GM20000 (cell line): ENCODE data around the gene ZNF665.
"Not testable (repeated sequence)": the region's sequence is repeated elsewhere in the genome, so short reads cannot be mapped to it uniquely, and the experiment has no call there.

Experiments used
- DNase-seq: peaks from one replicate; pipeline ENCODE4 v3.0.0; 2012; ENCODE audit warnings: low spot score
- TF ChIP-seq, protein P1 (sequence below): IDR thresholded peaks from 2 replicates; pipeline ENCODE4 v1.5.1; 2012; ENCODE audit warnings: mild to moderate bottlenecking, control low read depth; ENCODE audit errors: extremely low read depth, missing control alignments

The ZNF665 gene

DNA sequence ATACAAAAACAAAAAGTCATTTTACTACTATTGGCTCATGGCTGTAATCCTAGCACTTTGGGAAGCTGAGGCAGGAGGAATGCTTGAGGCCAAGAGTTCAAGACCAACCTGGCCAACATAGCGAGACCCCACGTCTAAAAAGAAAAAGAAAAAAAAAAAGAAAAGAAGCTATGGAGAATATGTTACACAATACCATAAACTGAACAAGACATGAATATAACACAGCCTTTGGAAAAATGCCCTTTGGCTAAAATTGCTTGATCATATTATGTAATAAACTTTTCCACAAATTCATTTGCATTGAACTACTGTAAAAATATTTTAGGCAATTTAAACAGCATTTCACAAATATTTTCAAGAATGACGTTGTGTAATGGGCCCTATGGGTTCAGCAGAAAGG, 56.7 kb downstream of the ZNF665 start:
- TF ChIP-seq, protein P1, sequence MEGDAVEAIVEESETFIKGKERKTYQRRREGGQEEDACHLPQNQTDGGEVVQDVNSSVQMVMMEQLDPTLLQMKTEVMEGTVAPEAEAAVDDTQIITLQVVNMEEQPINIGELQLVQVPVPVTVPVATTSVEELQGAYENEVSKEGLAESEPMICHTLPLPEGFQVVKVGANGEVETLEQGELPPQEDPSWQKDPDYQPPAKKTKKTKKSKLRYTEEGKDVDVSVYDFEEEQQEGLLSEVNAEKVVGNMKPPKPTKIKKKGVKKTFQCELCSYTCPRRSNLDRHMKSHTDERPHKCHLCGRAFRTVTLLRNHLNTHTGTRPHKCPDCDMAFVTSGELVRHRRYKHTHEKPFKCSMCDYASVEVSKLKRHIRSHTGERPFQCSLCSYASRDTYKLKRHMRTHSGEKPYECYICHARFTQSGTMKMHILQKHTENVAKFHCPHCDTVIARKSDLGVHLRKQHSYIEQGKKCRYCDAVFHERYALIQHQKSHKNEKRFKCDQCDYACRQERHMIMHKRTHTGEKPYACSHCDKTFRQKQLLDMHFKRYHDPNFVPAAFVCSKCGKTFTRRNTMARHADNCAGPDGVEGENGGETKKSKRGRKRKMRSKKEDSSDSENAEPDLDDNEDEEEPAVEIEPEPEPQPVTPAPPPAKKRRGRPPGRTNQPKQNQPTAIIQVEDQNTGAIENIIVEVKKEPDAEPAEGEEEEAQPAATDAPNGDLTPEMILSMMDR = no peak
- DNase-seq = no peak

DNA sequence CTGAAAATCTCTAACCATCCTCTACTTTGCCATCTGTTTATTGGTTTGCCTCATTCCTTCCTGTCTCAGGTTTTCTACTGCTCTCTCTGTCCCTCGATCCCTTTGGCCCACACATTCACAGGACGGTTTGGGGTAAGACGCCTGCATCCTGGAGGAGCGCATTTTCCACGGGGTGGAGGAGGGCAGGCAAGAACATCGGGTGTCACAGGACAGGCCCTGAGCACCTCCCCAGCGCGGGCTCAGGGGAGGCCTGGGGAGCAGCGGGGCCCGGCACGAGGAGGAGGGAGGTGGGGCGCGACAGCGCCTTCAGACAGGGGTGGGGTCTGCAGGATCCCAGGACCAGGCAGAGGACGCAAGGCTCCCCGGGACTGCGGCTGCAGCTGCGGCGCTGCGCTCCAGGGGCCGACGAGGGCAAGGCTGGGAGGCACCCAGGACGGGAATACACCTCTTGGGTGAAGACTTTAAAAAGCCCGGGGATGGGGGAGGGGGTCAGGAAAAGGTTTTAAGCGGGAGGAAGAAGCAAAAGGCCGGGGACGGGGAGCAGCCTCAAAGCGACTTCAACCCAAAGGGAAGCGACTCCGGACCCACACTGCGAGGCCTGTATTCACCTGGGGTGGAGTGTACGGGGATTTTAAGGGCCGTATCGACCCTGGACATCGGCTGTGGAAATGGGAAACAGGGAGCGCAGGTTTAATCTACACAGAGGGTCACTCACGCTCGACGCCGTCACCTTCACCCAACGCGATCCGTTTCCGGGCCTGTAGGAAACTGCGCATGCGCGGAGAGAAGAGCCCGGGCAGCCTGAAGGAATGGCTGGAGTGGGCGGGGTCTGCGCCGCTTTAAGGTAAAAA, 60.8 kb downstream of the ZNF665 start, which contains the start of gene ZNF415:
Gene ZNF415 (minus strand): TSS at position 770 of the 851 bp plus-strand sequence. CDS start 10,234 bp downstream, outside the sequence.
- TF ChIP-seq, protein P1 = no peak
- peak; percentile 77 for DNase-seq

DNA sequence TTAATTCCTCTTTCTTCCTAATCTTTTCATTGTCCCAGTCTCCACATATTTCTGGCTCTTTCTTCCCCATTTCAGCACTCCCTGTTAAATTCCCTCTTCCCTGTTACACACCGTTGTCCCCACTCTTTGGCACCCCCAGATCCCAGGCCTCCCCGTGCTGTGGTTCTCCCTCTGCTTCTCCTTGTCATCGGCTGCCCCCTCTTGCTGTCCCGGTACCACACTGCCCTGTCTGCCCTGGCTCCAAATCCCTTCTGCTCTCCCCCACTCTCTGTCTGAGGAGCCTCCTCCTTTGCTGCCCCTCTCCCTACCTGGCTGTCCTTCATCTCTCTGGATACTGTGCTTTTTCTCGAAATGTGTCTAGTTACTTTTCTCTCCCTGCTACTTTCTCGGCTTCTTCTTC, 61.4 kb downstream of the ZNF665 start:
- TF ChIP-seq, protein P1 = no peak
- no peak for DNase-seq

DNA sequence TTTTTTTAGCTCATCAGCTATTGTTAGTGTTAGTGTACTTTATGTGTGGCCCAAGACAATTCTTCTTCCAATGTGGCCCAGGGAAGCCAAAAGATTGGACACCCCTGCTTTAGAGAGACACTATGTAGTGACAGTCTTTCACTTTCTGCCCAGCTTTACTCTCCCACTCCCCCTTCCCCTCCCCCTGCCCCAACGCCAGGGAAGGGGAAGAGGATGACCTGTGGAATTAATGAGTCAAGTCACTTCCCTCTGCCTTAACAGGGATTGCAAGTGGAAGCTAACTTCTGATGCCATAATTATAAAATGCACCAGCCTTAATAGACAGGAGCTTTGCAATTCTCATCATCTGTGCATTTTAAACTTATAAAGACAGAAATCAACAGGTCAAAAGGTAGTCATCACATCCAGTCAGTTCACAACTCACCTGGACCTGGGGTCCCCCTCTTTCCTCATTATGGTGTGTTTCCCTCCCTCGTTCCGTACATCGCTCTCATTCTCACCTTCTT, 62.0 kb downstream of the ZNF665 start:
- TF ChIP-seq, protein P1 = no peak
- no peak for DNase-seq

DNA sequence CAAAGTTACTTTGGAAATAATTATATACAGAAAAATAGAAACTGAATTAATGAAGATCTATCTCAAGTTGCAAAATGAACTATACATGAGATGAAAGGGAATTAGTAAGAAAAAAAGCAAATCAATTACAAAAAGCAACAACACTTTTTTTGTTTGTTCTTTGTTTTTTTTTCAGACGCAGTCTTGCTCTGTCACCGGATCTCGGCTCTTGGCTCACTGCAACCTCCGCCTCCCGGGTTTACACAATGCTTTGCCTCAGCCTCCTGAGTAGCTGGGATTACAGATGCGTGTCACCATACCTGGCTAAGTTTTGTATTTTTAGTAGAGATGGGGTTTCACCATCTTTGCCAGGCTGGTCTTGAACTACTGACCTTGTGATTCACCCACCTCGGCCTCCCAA, 62.7 kb downstream of the ZNF665 start:
- no peak for DNase-seq
- TF ChIP-seq, protein P1 = no peak

DNA sequence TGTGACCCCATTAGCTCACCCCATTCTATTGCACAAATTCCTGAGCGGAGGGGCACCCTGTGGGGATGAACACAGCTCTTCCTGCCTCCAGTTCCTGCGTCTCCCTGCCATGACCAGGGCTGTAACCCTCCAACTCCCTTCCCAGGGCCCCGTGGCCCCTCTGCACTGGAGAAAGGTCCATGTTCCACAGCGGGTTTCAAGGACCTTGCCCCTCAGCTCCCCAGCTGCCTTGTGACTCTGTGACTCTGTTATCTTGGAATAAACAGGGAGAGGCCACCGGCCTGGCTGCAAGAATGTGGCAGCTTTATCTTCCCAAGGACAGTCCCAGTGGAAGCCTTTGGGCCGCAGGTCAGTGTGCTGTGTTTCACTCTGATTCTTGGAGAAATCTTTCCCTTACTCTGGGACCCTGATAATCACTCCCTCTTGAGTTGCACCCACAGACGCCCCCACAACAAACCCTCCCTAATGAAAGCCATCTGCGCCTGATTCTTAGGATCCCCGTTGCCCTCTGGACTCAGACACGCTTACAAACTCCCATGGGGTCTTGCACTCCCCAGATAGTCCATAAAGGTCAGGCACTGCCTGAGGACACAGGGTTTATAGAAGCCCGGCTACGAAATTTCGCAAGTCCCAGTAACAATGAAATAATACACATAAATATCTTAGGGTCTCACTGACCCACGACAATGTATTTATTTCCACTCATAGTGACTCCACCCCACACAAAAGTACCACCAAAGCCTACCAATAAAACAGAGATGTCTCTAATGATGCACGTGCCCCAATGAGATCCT, 66.2 kb downstream of the ZNF665 start:
- not testable (repeated sequence) for DNase-seq

DNA sequence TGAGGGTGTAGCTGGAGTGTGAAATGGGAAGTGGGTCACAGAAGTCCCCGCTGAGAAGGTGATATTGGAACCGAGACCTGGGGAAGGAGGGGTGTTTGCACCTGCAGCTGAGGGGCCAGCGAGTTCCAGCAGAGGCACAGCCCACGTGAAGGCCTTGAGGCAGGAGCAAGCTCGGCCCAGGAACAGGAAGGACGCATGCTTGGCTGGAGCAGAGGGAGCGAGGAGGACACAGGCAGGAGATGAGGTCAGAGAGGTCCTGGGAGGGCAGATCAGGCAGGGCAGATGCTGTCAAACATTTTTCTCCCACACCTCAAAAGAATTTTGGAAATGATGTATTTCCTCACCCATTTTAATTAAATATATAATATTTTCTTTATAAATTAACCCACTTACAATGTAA, 69.8 kb downstream of the ZNF665 start:
- TF ChIP-seq, protein P1 = no peak
- DNase-seq = no peak
